Smooth muscle cell (in vitro differentiated cells): ENCODE results near the gene C5. TPM values are rescaled to one million over a fixed set of nuclear protein-coding genes. Genes with fewer than 3 reads are reported as not detected.
A peak's percentile ranks its signal among the peaks of the same experiment; 100 is the strongest.

Experiments
- DNase-seq: peaks from one replicate; lab custom pipeline; 2025; ENCODE audit not compliant: unreplicated experiment; lab: John Stamatoyannopoulos, UW
- H2AFZ ChIP-seq: fragments of 200-600 bp; sonication (generic); 2 replicates; pipeline ENCODE4 v1.6.0; 2016; ENCODE audit warnings: antibody characterized with exemption, low read depth, mild to moderate bottlenecking
- H3F3A ChIP-seq: fragments of 200-600 bp; sonication (generic); 2 replicates; pipeline ENCODE4 v1.6.0; 2017; ENCODE audit warnings: antibody characterized with exemption, low read depth
- H3K27ac ChIP-seq: fragments of 200-600 bp; sonication (generic); 2 replicates; pipeline ENCODE4 v1.5.1; 2016; ENCODE audit warnings: low read depth, mild to moderate bottlenecking
- H3K27me3 ChIP-seq: fragments of 200-600 bp; sonication (generic); 2 replicates; pipeline ENCODE4 v1.6.1; 2016; ENCODE audit warnings: low read depth, mild to moderate bottlenecking
- H3K36me3 ChIP-seq: fragments of 200-600 bp; sonication (generic); 2 replicates; pipeline ENCODE4 v1.5.1; 2016; ENCODE audit warnings: low read depth
- H3K4me1 ChIP-seq: fragments of 200-600 bp; sonication (generic); 2 replicates; pipeline ENCODE4 v1.5.1; 2016; ENCODE audit warnings: low read depth
- H3K4me2 ChIP-seq: fragments of 200-600 bp; sonication (generic); 2 replicates; pipeline ENCODE4 v1.6.0; 2016; ENCODE audit warnings: mild to moderate bottlenecking
- H3K4me3 ChIP-seq: fragments of 200-600 bp; sonication (generic); 2 replicates; pipeline ENCODE4 v1.5.1; 2016; ENCODE audit warnings: mild to moderate bottlenecking
- H3K79me2 ChIP-seq: fragments of 200-600 bp; sonication (generic); 2 replicates; pipeline ENCODE4 v1.6.0; 2016; ENCODE audit warnings: low read depth, mild to moderate bottlenecking
- H3K9ac ChIP-seq: fragments of 200-600 bp; sonication (generic); 2 replicates; pipeline ENCODE4 v1.6.0; 2016; ENCODE audit warnings: low read depth
- H3K9me3 ChIP-seq: fragments of 200-600 bp; sonication (generic); replicated peaks from 2 replicates; pipeline ENCODE4 v1.5.1; 2016; ENCODE audit warnings: low read depth
- H4K20me1 ChIP-seq: fragments of 200-600 bp; sonication (generic); 2 replicates; pipeline ENCODE4 v1.6.0; 2016; ENCODE audit warnings: low read depth
- WGBS: methylation state at CpG from one replicate; pipeline ENCODE4 v1.1.7; 2016; ENCODE audit warnings: low lambda C conversion rate; 5-methylcytosine and 5-hydroxymethylcytosine counted together
- polyA plus RNA-seq: library from polyadenylated mRNA; unstranded; fragments of >200 nt; fragmentation: Nextera tagmentation; extraction: Ambion mirVana; gene quantifications from 2 replicates; pipeline ENCODE4 v1.2.1, GENCODE V29; 2016
- total RNA-seq: library from RNA; depleted of rRNA; stranded (reverse); fragments of >200 nt; gene quantifications from 2 replicates; pipeline ENCODE4 v1.2.3, GENCODE V29; 2014
- TF ChIP-seq, protein P1 (sequence below): fragments of 200-600 bp; sonication (generic); IDR thresholded peaks from 2 replicates; pipeline ENCODE4 v1.5.1; 2017; ENCODE audit warnings: borderline replicate concordance, mild to moderate bottlenecking, antibody characterized with exemption; ENCODE audit not compliant: insufficient read depth, poor library complexity, severe bottlenecking

Gene C5
- total and polyA plus RNA-seq, 2 experiments from 2014 or later = 0.57 to 0.76 TPM

DNA sequence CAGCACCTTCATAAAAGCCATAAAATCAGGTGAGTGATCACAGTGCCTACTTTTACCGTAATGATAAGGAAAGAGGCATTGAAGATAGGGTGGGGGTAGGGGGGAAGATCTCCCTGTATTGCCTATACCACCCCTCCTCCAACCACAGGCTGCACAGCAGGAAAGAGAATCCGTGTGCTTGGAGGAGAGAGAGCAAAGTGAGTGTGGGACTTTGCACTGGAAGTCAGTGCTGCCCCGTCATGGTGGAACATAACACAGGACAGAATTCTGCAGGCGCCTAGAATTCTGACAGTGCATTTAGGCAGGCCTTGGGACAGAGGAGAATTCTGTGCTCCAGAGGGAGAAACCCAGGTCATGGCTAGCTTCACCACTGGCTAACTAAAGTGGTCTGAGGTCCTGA lies 3.5 kb upstream of the C5 start:
- Histone ChIP-seq H3K4me2 (no peak overlapping the region), H3K27ac (no peak overlapping the region), H3K9ac (no peak overlapping the region), H3K79me2 (no peaks in the 10 kb centered on the region), H4K20me1 (no peaks in the 10 kb centered on the region), H3K4me3 (no peak overlapping the region), H3K36me3 (peaks cover 4% of the 10 kb centered on the region), H3K4me1 (peaks cover 5% of the 10 kb centered on the region), H3K27me3 (no peaks in the 10 kb centered on the region), H2AFZ (no peak overlapping the region), H3K9me3 (peaks cover 6% of the 10 kb centered on the region), H3F3A (no peaks in the 10 kb centered on the region)
- no peak for DNase-seq
- TF ChIP-seq, protein P1, sequence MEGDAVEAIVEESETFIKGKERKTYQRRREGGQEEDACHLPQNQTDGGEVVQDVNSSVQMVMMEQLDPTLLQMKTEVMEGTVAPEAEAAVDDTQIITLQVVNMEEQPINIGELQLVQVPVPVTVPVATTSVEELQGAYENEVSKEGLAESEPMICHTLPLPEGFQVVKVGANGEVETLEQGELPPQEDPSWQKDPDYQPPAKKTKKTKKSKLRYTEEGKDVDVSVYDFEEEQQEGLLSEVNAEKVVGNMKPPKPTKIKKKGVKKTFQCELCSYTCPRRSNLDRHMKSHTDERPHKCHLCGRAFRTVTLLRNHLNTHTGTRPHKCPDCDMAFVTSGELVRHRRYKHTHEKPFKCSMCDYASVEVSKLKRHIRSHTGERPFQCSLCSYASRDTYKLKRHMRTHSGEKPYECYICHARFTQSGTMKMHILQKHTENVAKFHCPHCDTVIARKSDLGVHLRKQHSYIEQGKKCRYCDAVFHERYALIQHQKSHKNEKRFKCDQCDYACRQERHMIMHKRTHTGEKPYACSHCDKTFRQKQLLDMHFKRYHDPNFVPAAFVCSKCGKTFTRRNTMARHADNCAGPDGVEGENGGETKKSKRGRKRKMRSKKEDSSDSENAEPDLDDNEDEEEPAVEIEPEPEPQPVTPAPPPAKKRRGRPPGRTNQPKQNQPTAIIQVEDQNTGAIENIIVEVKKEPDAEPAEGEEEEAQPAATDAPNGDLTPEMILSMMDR = no peak
- 66% methylated on average over 4 of the region's 4 CpGs for WGBS

DNA sequence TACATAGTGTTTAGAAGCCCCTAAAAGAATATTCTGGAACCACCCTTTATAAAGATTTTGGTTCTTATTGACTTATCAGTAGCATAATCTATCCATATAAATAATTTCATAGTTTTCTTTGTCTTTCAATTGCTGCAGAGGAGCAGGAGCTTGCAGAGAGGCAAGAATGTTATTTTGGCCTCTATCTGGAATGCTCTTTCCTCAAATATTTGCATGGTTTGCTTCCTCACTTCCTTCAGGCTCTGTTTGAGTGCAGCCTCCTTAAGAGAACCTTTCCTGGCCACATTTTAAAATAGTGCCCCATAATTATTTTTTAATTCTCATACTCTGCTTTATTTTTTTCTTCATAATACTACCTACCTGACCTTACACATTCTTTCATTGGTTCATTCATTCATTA lies 1.5 kb downstream of the C5 start:
- no peaks in the 10 kb centered on the region for H3K36me3 ChIP-seq
- H3K27me3 ChIP-seq = no peaks in the 10 kb centered on the region
- H3K4me2 ChIP-seq = no peak overlapping the region
- H3F3A ChIP-seq = no peaks in the 10 kb centered on the region
- no peak overlapping the region for H3K9ac ChIP-seq
- TF ChIP-seq, protein P1 = no peak
- no peaks in the 10 kb centered on the region for H3K9me3 ChIP-seq
- no peaks in the 10 kb centered on the region for H3K79me2 ChIP-seq
- no peak overlapping the region for H2AFZ ChIP-seq
- H3K4me1 ChIP-seq = no peaks in the 10 kb centered on the region
- H3K4me3 ChIP-seq = peak overlapping the region; percentile 38
- H3K27ac ChIP-seq = no peak overlapping the region
- DNase-seq = no peak
- no peaks in the 10 kb centered on the region for H4K20me1 ChIP-seq

DNA sequence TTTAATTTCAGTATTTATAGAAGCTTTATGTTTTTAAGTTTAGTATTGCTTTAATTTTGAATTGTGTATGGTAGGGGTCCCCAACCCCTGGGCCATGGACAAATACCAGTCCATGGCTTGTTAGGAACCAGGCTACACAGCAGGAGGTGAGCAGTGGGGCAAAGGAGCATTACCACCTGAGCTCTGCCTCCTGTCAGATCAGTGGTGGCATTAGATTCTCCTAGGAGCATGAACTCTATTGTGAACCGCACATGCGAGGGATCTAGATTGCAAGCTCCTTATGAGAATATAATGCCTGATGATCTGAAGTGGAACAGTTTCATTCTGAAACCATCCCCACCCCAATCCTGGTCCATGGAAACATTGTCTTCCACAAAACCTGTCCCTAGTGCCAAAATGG lies 1.9 kb downstream of the C5 start:
- Histone ChIP-seq H3K27ac (no peak overlapping the region), H3K27me3 (no peaks in the 10 kb centered on the region), H3K9ac (no peak overlapping the region), H3K4me1 (no peaks in the 10 kb centered on the region), H4K20me1 (no peaks in the 10 kb centered on the region), H2AFZ (no peak overlapping the region), H3K4me2 (no peak overlapping the region), H3K9me3 (no peaks in the 10 kb centered on the region), H3K4me3 (no peak overlapping the region), H3K36me3 (no peaks in the 10 kb centered on the region), H3F3A (no peaks in the 10 kb centered on the region), H3K79me2 (no peaks in the 10 kb centered on the region)
- no peak for DNase-seq
- WGBS = 98% methylated on average over 2 of the region's 2 CpGs
- TF ChIP-seq, protein P1 = no peak

DNA sequence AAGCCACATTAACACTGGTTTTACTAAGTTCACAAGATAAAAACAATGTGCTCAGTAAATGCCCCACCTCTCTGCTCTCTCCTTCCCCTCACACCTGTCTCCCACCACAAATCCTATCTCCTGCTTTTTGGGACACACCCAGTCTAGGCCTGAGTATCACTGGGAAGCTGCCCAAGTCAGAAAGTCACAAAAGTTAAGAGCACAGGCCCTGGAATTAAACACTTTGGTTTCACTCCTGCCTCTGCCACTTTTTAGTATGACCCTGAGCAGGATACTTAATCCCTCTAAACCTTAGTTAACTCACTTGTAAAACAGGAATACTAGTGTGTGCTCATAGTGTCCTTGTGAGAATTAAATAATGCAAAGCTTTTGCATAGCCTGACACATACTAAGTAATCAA lies 11.3 kb downstream of the C5 start:
- Histone ChIP-seq H4K20me1 (no peaks in the 10 kb centered on the region), H3F3A (no peaks in the 10 kb centered on the region), H3K27ac (no peak overlapping the region), H3K9ac (no peak overlapping the region), H3K4me1 (no peaks in the 10 kb centered on the region), H3K36me3 (no peaks in the 10 kb centered on the region), H3K4me3 (no peak overlapping the region), H2AFZ (no peak overlapping the region), H3K9me3 (no peaks in the 10 kb centered on the region), H3K27me3 (no peaks in the 10 kb centered on the region), H3K79me2 (no peaks in the 10 kb centered on the region), H3K4me2 (no peak overlapping the region)
- TF ChIP-seq, protein P1 = no peak
- no peak for DNase-seq
